T-helper 2 cell treated with Interferon-gamma antibody and Interleukin-4, amounts not matched to agents 5 μg/mL and 100 μg/mL, for 36 hours (primary cell): ENCODE results near the gene RBM24.

Source experiments
- DNase-seq: peaks from one replicate; pipeline ENCODE4 v3.0.0; 2021; ENCODE audit warnings: low spot score
- H3K27ac Mint-ChIP-seq: one replicate; pipeline ENCODE4 v1.8.0; 2021; ENCODE audit warnings: mild to moderate bottlenecking, mixed read lengths
- H3K27me3 Mint-ChIP-seq: one replicate; pipeline ENCODE4 v1.8.0; 2021; ENCODE audit warnings: low read depth, mixed read lengths
- H3K36me3 Mint-ChIP-seq: one replicate; pipeline ENCODE4 v1.8.0; 2021; ENCODE audit warnings: low read depth, mixed read lengths
- H3K4me1 Mint-ChIP-seq: one replicate; pipeline ENCODE4 v1.8.0; 2021; ENCODE audit warnings: low read depth, mixed read lengths
- H3K4me3 Mint-ChIP-seq: one replicate; pipeline ENCODE4 v1.8.0; 2022; ENCODE audit warnings: mild to moderate bottlenecking, moderate library complexity, mixed read lengths
- H3K9me3 Mint-ChIP-seq: one replicate; pipeline ENCODE4 v1.8.0; 2021; ENCODE audit warnings: mixed read lengths

Gene RBM24

DNA sequence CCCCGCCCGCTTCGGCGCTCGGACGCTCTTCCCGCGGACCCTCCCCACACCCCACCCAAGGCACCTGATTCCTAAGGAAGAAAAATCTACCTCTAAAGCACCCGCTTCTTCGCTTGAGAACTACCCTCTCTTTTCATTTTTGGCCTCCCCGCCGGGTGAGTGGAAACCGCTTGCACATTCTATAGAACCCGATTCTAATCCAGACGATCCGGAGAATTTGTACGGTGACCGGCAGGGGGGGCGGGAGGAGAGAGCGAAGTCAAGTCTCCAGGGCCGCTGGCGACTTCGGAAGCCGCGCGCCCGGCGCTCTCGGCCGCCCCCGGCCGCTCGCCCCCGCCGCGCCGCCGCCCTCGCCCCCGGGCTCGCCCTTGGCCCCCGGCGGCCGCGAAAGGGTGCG is at the start of gene RBM24:
RBM24 (plus strand) TSS at position 262 of the 397 bp plus-strand sequence. CDS start 221 bp downstream, outside the sequence.
- H3K36me3 Mint-ChIP-seq, result no peaks in the 10 kb centered on the region
- H3K4me3 Mint-ChIP-seq, result peak within 1 kb of the TSS; percentile 65
- H3K9me3 Mint-ChIP-seq, result no peaks in the 10 kb centered on the region
- H3K27me3 Mint-ChIP-seq, result peaks cover 72% of the 10 kb centered on the region
- peak; percentile 20 for DNase-seq
- H3K4me1 Mint-ChIP-seq, result peaks cover 10% of the 10 kb centered on the region
- no peak within 1 kb of the TSS for H3K27ac Mint-ChIP-seq

DNA sequence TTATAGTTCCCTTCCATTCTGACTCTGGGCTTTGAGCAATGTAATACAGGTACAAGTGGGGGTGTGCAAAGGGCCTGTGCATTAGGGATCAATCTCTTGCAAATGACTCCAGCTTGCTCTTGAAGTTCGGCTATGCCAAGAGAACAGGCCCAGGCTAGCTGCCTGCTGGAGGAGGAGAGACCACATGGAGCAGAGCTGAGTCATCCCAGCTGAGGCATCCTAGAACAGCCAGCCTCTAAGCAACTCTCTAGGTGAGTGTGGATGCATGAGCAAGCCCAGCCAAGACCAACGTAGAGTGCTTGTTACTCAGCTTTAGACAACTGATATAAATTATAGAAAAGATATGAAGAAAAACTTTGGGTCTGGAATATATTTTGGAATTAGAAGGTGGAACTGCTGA is 47.6 kb upstream of the RBM24 start:
- Mint-ChIP-seq H3K4me1 (no peaks in the 10 kb centered on the region), H3K27ac (no peak overlapping the region), H3K4me3 (no peak overlapping the region), H3K9me3 (no peaks in the 10 kb centered on the region), H3K36me3 (no peaks in the 10 kb centered on the region), H3K27me3 (no peaks in the 10 kb centered on the region)
- no peak for DNase-seq

DNA sequence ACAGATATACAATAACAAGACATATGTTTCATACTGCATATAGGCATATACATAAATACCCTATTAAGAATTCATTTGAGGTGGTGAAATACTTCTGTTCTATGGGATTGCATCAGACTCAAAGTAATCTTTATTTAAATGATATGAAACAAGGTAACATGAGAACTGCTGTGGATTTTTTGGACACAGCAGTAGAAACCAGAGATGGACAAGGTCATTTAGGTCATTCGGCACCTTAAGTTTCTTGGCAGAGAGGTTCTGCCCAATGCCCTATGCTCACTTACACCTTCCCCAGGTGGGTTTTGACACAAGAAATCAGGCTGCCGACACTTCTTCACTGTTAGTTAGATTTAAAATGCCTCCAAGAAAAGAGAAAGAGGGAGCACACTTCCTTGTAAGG is 43.9 kb upstream of the RBM24 start:
- Mint-ChIP-seq H3K27me3 (no peaks in the 10 kb centered on the region), H3K4me3 (no peak overlapping the region), H3K27ac (no peak overlapping the region), H3K4me1 (no peaks in the 10 kb centered on the region), H3K36me3 (no peaks in the 10 kb centered on the region), H3K9me3 (no peaks in the 10 kb centered on the region)
- DNase-seq, result no peak

DNA sequence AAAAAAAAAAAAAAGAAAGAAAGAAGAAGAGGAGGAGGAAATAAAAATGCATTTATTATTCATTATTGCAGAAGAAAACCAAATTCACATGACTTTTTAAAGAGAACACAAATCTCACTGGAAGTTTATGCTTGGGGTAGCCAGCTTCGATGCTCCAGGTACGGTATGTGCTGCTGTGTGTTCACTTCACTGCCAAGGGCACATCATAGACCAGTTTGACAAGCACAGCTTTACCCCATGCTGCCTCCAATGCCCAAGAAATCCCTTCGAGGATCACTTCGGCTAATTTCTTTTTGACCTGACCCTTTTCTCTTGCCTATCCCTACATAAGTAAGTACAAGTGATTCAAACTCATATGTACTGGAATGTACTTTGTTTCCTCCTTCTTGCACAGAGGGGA is 41.9 kb upstream of the RBM24 start:
- Mint-ChIP-seq H3K36me3 (no peaks in the 10 kb centered on the region), H3K9me3 (no peaks in the 10 kb centered on the region), H3K4me1 (no peaks in the 10 kb centered on the region), H3K4me3 (no peak overlapping the region), H3K27me3 (no peaks in the 10 kb centered on the region), H3K27ac (no peak overlapping the region)
- no peak for DNase-seq

DNA sequence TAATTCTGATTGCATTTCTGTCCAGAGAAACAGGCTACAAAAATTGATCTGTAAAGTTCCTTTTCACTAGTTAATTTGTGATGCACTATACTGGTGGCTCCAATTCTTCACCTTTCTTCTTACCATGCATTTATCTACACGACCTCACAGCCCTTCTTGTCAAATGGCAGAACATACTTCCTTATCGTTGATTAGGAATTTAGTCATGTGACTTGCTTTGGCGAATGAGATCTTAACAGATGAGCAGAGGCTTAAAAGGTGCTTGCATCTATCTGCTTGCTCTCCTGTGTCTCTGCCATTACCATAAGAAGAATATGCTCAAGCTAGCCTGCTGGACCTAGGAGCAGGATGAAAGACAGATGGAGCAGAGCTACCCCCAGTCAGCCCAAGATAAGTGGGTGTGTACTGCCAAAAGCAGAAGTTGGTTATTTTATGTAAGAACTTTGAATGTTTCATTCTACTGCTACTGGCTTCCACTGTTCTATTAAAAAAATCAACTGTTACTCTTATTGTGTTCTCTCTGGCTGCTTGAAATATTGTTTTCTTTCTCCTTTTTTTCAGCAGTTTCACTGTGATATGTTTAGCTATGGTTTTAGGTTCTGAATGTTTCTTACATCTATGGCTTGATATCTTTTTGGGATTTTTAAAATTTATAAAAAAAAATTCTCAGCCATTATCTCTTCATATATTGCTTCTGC is 40.2 kb upstream of the RBM24 start:
- DNase-seq, result no peak
- Mint-ChIP-seq H3K4me3 (no peak overlapping the region), H3K27ac (no peak overlapping the region), H3K36me3 (no peaks in the 10 kb centered on the region), H3K27me3 (no peaks in the 10 kb centered on the region), H3K9me3 (no peaks in the 10 kb centered on the region), H3K4me1 (no peaks in the 10 kb centered on the region)

DNA sequence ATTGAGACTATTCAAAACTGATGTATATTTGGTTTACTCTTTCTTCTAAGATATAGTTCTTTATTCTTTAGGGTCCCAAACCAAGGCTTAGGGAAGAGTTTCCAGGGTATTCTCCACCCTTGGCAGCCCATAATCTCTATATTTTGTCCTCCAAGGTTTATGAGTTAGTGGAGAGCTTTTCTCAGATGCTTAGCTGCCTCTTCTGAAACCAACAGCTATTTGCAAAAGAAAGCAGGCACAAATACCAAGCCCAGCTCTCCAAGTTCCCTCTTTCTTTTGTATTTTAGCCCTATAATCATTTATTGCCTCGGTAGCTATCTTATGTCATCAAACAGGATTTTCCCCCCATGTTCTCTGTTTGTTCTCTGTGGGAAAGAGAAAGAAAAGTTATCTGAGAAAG is 39.1 kb upstream of the RBM24 start:
- H3K36me3 Mint-ChIP-seq, result no peaks in the 10 kb centered on the region
- DNase-seq, result no peak
- no peaks in the 10 kb centered on the region for H3K27me3 Mint-ChIP-seq
- H3K9me3 Mint-ChIP-seq, result no peaks in the 10 kb centered on the region
- no peaks in the 10 kb centered on the region for H3K4me1 Mint-ChIP-seq
- H3K4me3 Mint-ChIP-seq, result no peak overlapping the region
- no peak overlapping the region for H3K27ac Mint-ChIP-seq

DNA sequence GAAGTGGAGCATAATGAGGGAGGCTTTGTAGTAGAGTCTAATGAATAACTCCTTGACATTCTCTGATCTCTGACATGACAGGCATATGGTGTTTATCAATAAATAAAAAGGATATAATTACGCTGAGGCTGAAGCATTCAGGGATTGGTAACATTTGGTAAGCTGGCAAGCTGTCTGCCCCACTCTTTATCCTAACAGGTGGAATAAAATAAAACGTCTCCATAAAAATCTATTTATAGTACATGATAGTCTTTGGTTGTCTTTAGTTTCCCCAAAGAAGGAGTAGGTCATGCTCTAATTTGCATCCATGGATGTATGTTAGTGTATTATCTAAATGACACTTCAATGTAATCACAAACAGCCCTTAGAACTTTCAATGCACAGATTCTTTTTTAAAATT is 30.9 kb upstream of the RBM24 start:
- Mint-ChIP-seq H3K4me3 (no peak overlapping the region), H3K9me3 (no peaks in the 10 kb centered on the region), H3K27ac (no peak overlapping the region), H3K4me1 (no peaks in the 10 kb centered on the region), H3K36me3 (no peaks in the 10 kb centered on the region), H3K27me3 (no peaks in the 10 kb centered on the region)
- no peak for DNase-seq

DNA sequence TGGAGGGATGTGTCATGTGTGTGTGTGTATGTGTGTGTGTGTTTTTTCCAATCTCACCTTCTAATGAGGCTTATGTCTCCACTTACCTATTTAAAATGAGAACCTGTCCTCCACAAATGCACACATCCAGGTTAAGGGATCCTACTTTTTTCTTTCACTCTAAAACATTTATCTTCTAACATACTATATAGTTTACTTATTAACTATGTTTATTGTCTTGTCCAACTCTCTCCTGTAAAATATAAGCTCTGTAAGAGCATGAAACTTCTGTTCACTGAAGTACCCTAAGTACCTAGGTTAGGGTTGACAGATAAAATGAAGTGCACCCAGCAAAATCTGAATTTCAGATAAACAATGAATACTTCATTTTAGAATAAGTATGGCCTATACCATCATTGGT is 29.2 kb upstream of the RBM24 start:
- Mint-ChIP-seq H3K36me3 (no peaks in the 10 kb centered on the region), H3K4me3 (no peak overlapping the region), H3K27ac (no peak overlapping the region), H3K4me1 (no peaks in the 10 kb centered on the region), H3K27me3 (no peaks in the 10 kb centered on the region), H3K9me3 (no peaks in the 10 kb centered on the region)
- DNase-seq, result no peak

DNA sequence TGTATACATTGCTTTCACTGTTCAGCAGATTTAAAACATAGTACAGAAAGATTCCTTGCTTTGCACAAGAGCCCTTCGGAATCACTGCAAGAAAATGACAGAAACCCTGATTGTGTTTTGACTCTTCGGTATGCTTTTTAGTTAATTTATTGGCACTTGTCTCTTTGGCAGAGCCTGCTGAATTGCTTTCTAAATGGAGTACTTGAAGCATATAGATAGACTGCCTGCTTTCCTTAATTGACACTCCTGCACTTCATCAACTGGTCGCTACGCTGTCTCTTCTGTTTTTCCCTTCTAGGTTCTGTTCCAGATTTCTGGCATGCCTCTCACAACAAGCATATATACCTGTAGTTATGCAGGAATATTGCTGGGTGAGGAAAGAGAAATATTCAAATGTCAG is 22.4 kb upstream of the RBM24 start:
- Mint-ChIP-seq H3K9me3 (no peaks in the 10 kb centered on the region), H3K4me1 (no peaks in the 10 kb centered on the region), H3K27ac (no peak overlapping the region), H3K36me3 (no peaks in the 10 kb centered on the region), H3K4me3 (no peak overlapping the region), H3K27me3 (peaks cover 4% of the 10 kb centered on the region)
- no peak for DNase-seq

DNA sequence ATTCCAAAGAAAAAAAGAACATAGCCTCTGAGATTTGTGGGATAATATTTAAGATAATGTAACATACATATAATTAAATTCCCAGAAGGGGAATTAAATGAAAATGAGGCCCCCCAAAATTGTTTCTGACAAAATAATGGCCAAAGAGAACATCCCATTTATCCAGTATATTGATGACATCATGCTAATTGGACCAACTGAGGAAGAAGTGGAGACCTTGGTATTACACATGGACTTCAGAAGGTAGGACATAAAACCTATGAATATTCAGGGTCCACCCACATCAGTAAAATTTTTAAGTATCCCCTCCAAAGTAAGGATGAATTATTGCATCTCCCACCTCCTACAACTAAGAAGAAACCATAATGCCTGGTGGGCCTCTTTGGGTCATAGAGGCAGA is 15.6 kb upstream of the RBM24 start:
- no peak overlapping the region for H3K4me3 Mint-ChIP-seq
- H3K36me3 Mint-ChIP-seq, result no peaks in the 10 kb centered on the region
- no peaks in the 10 kb centered on the region for H3K4me1 Mint-ChIP-seq
- H3K9me3 Mint-ChIP-seq, result no peaks in the 10 kb centered on the region
- DNase-seq, result no peak
- H3K27me3 Mint-ChIP-seq, result no peaks in the 10 kb centered on the region
- H3K27ac Mint-ChIP-seq, result no peak overlapping the region

DNA sequence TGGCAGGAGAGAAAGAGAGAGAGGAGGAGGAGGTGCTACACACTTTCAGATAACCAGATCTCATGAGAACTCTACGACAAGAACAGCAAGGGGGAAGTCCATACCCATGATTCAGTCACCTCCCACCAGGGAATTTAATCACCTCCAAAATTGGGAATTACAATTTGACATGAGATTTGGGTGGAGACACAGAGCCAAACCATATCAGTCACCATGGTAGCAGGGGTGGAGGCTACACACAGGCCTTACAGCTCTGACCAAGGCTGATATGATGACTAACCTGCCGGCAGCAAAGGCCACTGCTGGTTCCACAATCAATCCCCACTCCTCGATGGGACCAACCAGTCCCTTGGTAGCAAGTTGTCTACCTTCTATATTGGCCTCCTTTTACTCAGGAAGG is 13.6 kb upstream of the RBM24 start:
- H3K9me3 Mint-ChIP-seq, result no peaks in the 10 kb centered on the region
- no peaks in the 10 kb centered on the region for H3K36me3 Mint-ChIP-seq
- H3K27me3 Mint-ChIP-seq, result no peaks in the 10 kb centered on the region
- H3K4me1 Mint-ChIP-seq, result no peaks in the 10 kb centered on the region
- no peak for DNase-seq
- no peak overlapping the region for H3K27ac Mint-ChIP-seq
- no peak overlapping the region for H3K4me3 Mint-ChIP-seq

DNA sequence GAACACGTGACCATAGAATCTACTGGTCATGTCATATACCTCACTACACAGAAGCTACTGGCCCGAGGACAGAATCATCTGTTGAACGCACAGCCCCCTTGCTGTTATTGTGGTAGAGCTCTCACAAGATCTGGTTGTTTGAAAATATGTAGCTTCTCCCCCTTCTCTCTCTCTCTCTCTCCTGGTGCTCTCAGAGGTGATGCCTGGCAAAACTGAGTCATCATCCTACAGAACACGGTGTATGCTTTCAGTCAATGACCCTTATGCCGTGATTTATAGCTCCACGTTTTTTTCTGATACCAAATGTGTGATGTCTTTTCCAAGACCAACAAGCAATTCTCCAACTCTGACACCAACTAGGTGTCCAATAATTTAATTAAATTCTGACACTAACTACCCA is 13.0 kb upstream of the RBM24 start:
- no peak overlapping the region for H3K27ac Mint-ChIP-seq
- no peak overlapping the region for H3K4me3 Mint-ChIP-seq
- no peaks in the 10 kb centered on the region for H3K9me3 Mint-ChIP-seq
- no peak for DNase-seq
- no peaks in the 10 kb centered on the region for H3K4me1 Mint-ChIP-seq
- H3K27me3 Mint-ChIP-seq, result no peaks in the 10 kb centered on the region
- no peaks in the 10 kb centered on the region for H3K36me3 Mint-ChIP-seq

DNA sequence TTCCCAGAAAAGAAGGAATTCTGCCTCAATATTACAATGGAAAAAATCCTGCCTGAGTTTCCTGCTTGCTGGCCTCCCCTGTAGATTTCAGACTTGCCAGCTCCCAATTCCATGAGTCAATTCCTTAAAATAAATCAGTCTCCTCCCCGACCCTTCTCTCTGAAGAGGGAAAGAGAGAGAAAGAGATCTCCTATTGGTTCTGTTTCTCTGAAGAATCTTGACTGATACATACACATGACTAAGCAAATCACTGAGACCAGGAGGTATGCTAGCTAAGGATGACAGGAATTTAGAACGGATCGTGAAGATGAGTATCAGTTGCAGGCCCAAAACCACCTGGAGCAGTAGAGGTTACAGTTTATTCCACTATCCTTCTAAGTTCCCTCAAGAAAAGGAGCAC is 11.3 kb upstream of the RBM24 start:
- peaks cover 5% of the 10 kb centered on the region for H3K27me3 Mint-ChIP-seq
- no peak for DNase-seq

DNA sequence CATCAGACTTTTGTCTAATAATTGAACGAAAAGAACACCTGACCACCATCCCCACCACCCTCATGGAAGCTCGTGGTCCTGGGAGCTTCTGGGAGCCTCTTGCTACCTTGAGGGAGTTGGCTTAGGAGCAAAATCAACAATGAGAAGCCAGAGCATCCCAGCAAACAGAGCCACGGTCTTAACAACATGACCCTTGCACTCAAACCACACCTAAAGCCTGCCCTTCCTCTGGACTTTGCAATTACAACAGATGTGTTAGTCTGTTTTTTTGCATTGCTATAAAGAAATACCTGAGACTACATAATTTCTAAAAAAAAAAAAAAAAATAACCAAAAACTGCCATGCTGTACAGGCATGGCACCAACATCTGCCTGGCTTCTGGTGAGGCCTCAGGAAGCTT is 9.5 kb upstream of the RBM24 start:
- no peak for DNase-seq
- peaks cover 7% of the 10 kb centered on the region for H3K27me3 Mint-ChIP-seq
- no peak overlapping the region for H3K4me3 Mint-ChIP-seq
- no peaks in the 10 kb centered on the region for H3K4me1 Mint-ChIP-seq
- H3K9me3 Mint-ChIP-seq, result no peaks in the 10 kb centered on the region
- H3K36me3 Mint-ChIP-seq, result no peaks in the 10 kb centered on the region
- no peak overlapping the region for H3K27ac Mint-ChIP-seq

More for the DNA sequence above, 11.3 kb upstream of the RBM24 start:
- Mint-ChIP-seq H3K9me3 (no peaks in the 10 kb centered on the region), H3K36me3 (no peaks in the 10 kb centered on the region), H3K4me3 (no peak overlapping the region), H3K27ac (no peak overlapping the region), H3K4me1 (no peaks in the 10 kb centered on the region)

DNA sequence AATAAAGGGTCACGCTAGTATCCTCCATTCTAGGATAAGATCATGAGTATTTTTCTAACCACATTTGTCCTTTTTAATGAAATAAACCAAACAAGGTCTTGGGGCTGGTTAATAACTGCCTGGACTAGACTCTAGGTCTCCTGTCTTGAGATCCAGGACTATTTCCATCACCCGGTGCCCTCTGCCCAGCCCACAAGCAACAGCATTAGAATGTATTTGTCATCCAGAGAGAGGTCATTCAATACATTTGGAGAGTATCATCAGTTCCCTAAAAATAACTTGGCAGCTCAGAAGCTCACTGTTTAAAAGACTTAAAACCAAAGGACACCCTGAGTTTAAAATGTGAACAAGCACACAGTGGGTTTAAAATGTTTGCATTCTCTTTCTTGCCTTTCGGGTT is 4.4 kb upstream of the RBM24 start:
- no peak for DNase-seq
- Mint-ChIP-seq H3K36me3 (no peaks in the 10 kb centered on the region), H3K27me3 (peaks cover 47% of the 10 kb centered on the region), H3K9me3 (no peaks in the 10 kb centered on the region), H3K27ac (no peak overlapping the region), H3K4me1 (peaks cover 5% of the 10 kb centered on the region), H3K4me3 (no peak overlapping the region)
